ENCODE data around the gene SPECC1. TPM values are rescaled to one million over a fixed set of nuclear protein-coding genes. Genes with fewer than 3 reads are reported as not detected.

SPECC1 gene
- total and polyA plus RNA-seq, 2 donors (not counting 3 experiments of a cell fraction or from before 2014, with no cell fraction given) = 5.3 to 20.4 TPM

- no peak overlapping the region for H3K4me2 ChIP-seq (ENCODE audit: insufficient read depth, low read length)
- H2AFZ ChIP-seq (ENCODE audit: low read depth, low read length) = no peak overlapping the region
- dilution Hi-C loops (cut with MboI; ENCODE audit: extremely low pct_ligation_motif_present, low sequenced_read_pairs) (no loop called here), intact Hi-C loops (cut with micrococcal nuclease) (no loop called here)
- H3K4me3 ChIP-seq (replicated peaks in 1 of 3; ENCODE audit: insufficient read depth in 1 of 3, low read depth in 1 of 3, low read length in 3 of 3) = no peak overlapping the region
- TF ChIP-seq POLR2AphosphoS5 (IDR thresholded peaks at IDR 0.05; ENCODE audit: insufficient read depth, low read depth, low read length) = no peak
- TF ChIP-seq FOS (IDR thresholded peaks at IDR 0.05; ENCODE audit: borderline replicate concordance, insufficient read depth, low read length) = no peak
- no peak for TF ChIP-seq JUN (IDR thresholded peaks at IDR 0.05; ENCODE audit: borderline replicate concordance, insufficient read depth, insufficient read length, low read depth)
- TF ChIP-seq EZH2 (IDR thresholded peaks at IDR 0.05; ENCODE audit: borderline replicate concordance, low read depth, low read length, severe bottlenecking) = no peak
- no peak for TF ChIP-seq GATA2 (IDR thresholded peaks at IDR 0.05; ENCODE audit: insufficient read depth, insufficient read length, low read depth, low read length)
- no peak for TF ChIP-seq CTCF (IDR thresholded peaks at IDR 0.05; ENCODE audit: extremely low read depth in 1 of 2, insufficient read depth in 1 of 2, low read depth in 1 of 2, low read length in 2 of 2)
- no peak for TF ChIP-seq MYC (IDR thresholded peaks at IDR 0.05; ENCODE audit: low read depth, low read length)
- TF ChIP-seq MAX (IDR thresholded peaks at IDR 0.05; ENCODE audit: insufficient read depth, insufficient read length) = no peak
- TF ChIP-seq POLR2A (IDR thresholded peaks at IDR 0.05; ENCODE audit: low read depth, low read length) = no peak
- H4K20me1 ChIP-seq (replicated peaks; ENCODE audit: control insufficient read depth, extremely low read depth, insufficient read depth, low read length) = no peaks in the 10 kb centered on the region
- BruUV-seq (replicated peaks) = no TSS peak
- ChIA-PET CTCF (no interaction called here), POLR2A (no interaction called here)
- DNase-seq (ENCODE audit: low read depth, low spot score) (no peak), FAIRE-seq (no peak)
- H3K4me1 ChIP-seq (ENCODE audit: control insufficient read depth, extremely low read depth, insufficient read depth, low read length) = peaks cover 19% of the 10 kb centered on the region
- no peaks in the 10 kb centered on the region for H3K36me3 ChIP-seq (ENCODE audit: control insufficient read depth in 2 of 2, extremely low read depth in 1 of 2, insufficient read depth in 2 of 2, low read length in 2 of 2)
- H3K79me2 ChIP-seq (ENCODE audit: control insufficient read depth, insufficient read depth, low read length) = no peaks in the 10 kb centered on the region
- no peak overlapping the region for H3K9ac ChIP-seq (replicated peaks; ENCODE audit: extremely low read depth, insufficient read depth, low read length)
- no peak overlapping the region for H3K27ac ChIP-seq (ENCODE audit: insufficient read depth, low read depth, low read length)
- no peaks in the 10 kb centered on the region for H3K9me1 ChIP-seq (replicated peaks; ENCODE audit: control insufficient read depth, extremely low read depth, insufficient read depth, low read length)
- no peaks in the 10 kb centered on the region for H3K9me3 ChIP-seq (replicated peaks; ENCODE audit: control insufficient read depth, insufficient read depth, low read length)
- H3K27me3 ChIP-seq (ENCODE audit: control insufficient read depth in 2 of 2, insufficient read depth in 2 of 2, low read length in 2 of 2) = no peaks in the 10 kb centered on the region
These were observed 250.5 kb downstream of the SPECC1 start for GRCh38 chr17:20259668-20260067.
